H1 (cell line): ENCODE results near the gene CNOT6. TPM values are rescaled to one million over a fixed set of nuclear protein-coding genes. Genes with fewer than 3 reads are reported as not detected.
"Not testable (repeated sequence)": the region's sequence is repeated elsewhere in the genome, so short reads cannot be mapped to it uniquely, and the experiment has no call there.

Experiments
- CTCF ChIA-PET: fragments of 300-600 bp; sonication (Branson Sonifier 250); formaldehyde crosslinking; loops from one replicate; lab custom pipeline; 2021; ENCODE audit not compliant: partially characterized antibody; lab: Charles Lee
- POLR2A ChIA-PET: fragments of 300-600 bp; sonication (Branson Sonifier 250); formaldehyde crosslinking; loops from one replicate; lab custom pipeline; 2021; ENCODE audit warnings: inconsistent platforms; ENCODE audit not compliant: partially characterized antibody; lab: Charles Lee
- DNase-seq, 2 experiments: peaks; one replicate each; pipeline versions ENCODE4 v3.0.0 to v3.0.0-alpha.2; 2010 to 2022; ENCODE audit warnings: low spot score in 2 of 2, low read depth in 1 of 2, mixed read lengths in 1 of 2
- FAIRE-seq: peaks from 2 replicates; lab custom pipeline; 2011; peaks lifted over from hg19 to GRCh38; lab: Jason Lieb, UNC
- H2AFZ ChIP-seq: 2 replicates; pipeline ENCODE4 v1.8.1; 2012; ENCODE audit warnings: low read length, inconsistent platforms
- H2AK5ac ChIP-seq: 2 replicates; pipeline ENCODE4 v1.6.1; 2013; ENCODE audit warnings: low read depth, low read length
- H2BK120ac ChIP-seq: replicated peaks from 2 replicates; pipeline ENCODE3; 2013; ENCODE audit warnings: low read depth, low read length, inconsistent platforms
- H2BK12ac ChIP-seq: 2 replicates; pipeline ENCODE4 v1.6.1; 2013; ENCODE audit warnings: low read depth, low read length
- H2BK15ac ChIP-seq: 2 replicates; pipeline ENCODE4 v1.6.1; 2013; ENCODE audit warnings: low read length
- H2BK20ac ChIP-seq: 2 replicates; pipeline ENCODE4 v1.6.1; 2013; ENCODE audit warnings: low read length
- H2BK5ac ChIP-seq: 2 replicates; pipeline ENCODE4 v1.6.1; 2013; ENCODE audit warnings: low read depth, low read length
- H3K14ac ChIP-seq: 2 replicates; pipeline ENCODE4 v1.6.1; 2013; ENCODE audit warnings: inconsistent platforms; ENCODE audit not compliant: insufficient read length
- H3K18ac ChIP-seq: 2 replicates; pipeline ENCODE4 v1.6.1; 2013; ENCODE audit warnings: low read length; ENCODE audit errors: extremely low read depth
- H3K23ac ChIP-seq: 2 replicates; pipeline ENCODE4 v1.6.1; 2013; ENCODE audit warnings: inconsistent platforms; ENCODE audit not compliant: insufficient read length
- H3K23me2 ChIP-seq: 2 replicates; pipeline ENCODE4 v1.6.1; 2013; ENCODE audit warnings: low read depth, low read length
- H3K27ac ChIP-seq: 2 replicates; pipeline ENCODE4 v1.6.1; 2011; ENCODE audit warnings: low read depth, low read length, inconsistent platforms
- H3K27me3 ChIP-seq, 4 experiments: replicated peaks in 1 of 4; 1 replicate in 1 of 4; 2 replicates in 3 of 4; pipeline versions ENCODE4 v1.6.1 to v1.8.1; 2011 to 2013; ENCODE audit warnings: low read length in 3 of 4, mild to moderate bottlenecking in 3 of 4, inconsistent platforms in 2 of 4, mixed read lengths in 2 of 4, moderate library complexity in 1 of 4; ENCODE audit not compliant: control insufficient read depth in 3 of 4, insufficient read depth in 3 of 4; ENCODE audit errors: extremely low read depth in 1 of 4
- H3K36me3 ChIP-seq, 4 experiments: 2 replicates each; pipeline versions ENCODE4 v1.6.1 to v1.8.1; 2011 to 2013; ENCODE audit warnings: mild to moderate bottlenecking in 4 of 4, low read length in 3 of 4, moderate library complexity in 2 of 4, control low read depth in 1 of 4, inconsistent platforms in 1 of 4; ENCODE audit not compliant: insufficient read depth in 4 of 4, control insufficient read depth in 2 of 4
- H3K4ac ChIP-seq: replicated peaks from 2 replicates; pipeline ENCODE3; 2013; ENCODE audit warnings: low read length, low read depth, mixed read lengths, inconsistent platforms; ENCODE audit not compliant: insufficient read length
- H3K4me1 ChIP-seq, 4 experiments: replicated peaks in 1 of 4; 1 replicate in 1 of 4; 2 replicates in 3 of 4; pipeline versions ENCODE4 v1.6.1 to v1.8.1; 2011 to 2013; ENCODE audit warnings: low read length in 3 of 4, inconsistent platforms in 2 of 4, mixed read lengths in 1 of 4; ENCODE audit not compliant: insufficient read depth in 4 of 4, control insufficient read depth in 3 of 4
- H3K4me2 ChIP-seq, 2 experiments: 2 replicates each; pipeline versions ENCODE4 v1.6.1 to v1.8.1; 2011 to 2013; ENCODE audit warnings: low read depth in 2 of 2, low read length in 2 of 2, control low read depth in 1 of 2, inconsistent platforms in 1 of 2, mild to moderate bottlenecking in 1 of 2; ENCODE audit not compliant: insufficient read depth in 1 of 2
- H3K4me3 ChIP-seq, 4 experiments: fragments of 200-600, 300-600 bp in 1 of 4; sonication (generic), shearing (Covaris generic), sonication (Bioruptor Twin) in 1 of 4; 2 replicates each; pipeline versions ENCODE4 v1.5.1 to v1.8.1; 2011 to 2016; ENCODE audit warnings: low read length in 4 of 4, low read depth in 3 of 4, control low read depth in 2 of 4, inconsistent platforms in 2 of 4, mild to moderate bottlenecking in 2 of 4, mixed read lengths in 1 of 4, moderate library complexity in 1 of 4; ENCODE audit not compliant: insufficient read depth in 2 of 4; ENCODE audit errors: extremely low read depth in 1 of 4
- H3K56ac ChIP-seq: replicated peaks from 2 replicates; pipeline ENCODE3; 2013; ENCODE audit warnings: low read depth, mild to moderate bottlenecking, mixed read lengths, low read length, inconsistent platforms; ENCODE audit not compliant: insufficient read length
- H3K79me1 ChIP-seq: 2 replicates; pipeline ENCODE4 v1.6.1; 2013; ENCODE audit warnings: low read depth, low read length, control low read depth
- H3K79me2 ChIP-seq, 2 experiments: 2 replicates each; pipeline versions ENCODE4 v1.6.1 to v1.8.1; 2012 to 2013; ENCODE audit warnings: low read length in 2 of 2, mild to moderate bottlenecking in 2 of 2, inconsistent platforms in 1 of 2; ENCODE audit not compliant: insufficient read depth in 2 of 2, control insufficient read depth in 1 of 2
- H3K9ac ChIP-seq, 4 experiments: replicated peaks in 1 of 4; 1 replicate in 1 of 4; 2 replicates in 3 of 4; pipeline versions ENCODE4 v1.6.1 to v1.8.1; 2011 to 2013; ENCODE audit warnings: low read depth in 3 of 4, low read length in 3 of 4, control low read depth in 2 of 4, mild to moderate bottlenecking in 2 of 4, moderate library complexity in 2 of 4, inconsistent platforms in 1 of 4; ENCODE audit errors: extremely low read depth in 1 of 4
- H3K9me3 ChIP-seq, 2 experiments: 2 replicates each; pipeline versions ENCODE4 v1.6.1 to v1.8.1; 2012 to 2013; ENCODE audit warnings: mild to moderate bottlenecking in 2 of 2, moderate library complexity in 2 of 2, control low read depth in 1 of 2, inconsistent platforms in 1 of 2, low read depth in 1 of 2, low read length in 1 of 2, mixed read lengths in 1 of 2; ENCODE audit not compliant: insufficient read depth in 2 of 2
- H4K20me1 ChIP-seq, 2 experiments: replicated peaks in 1 of 2; 2 replicates each; pipeline versions ENCODE3 to v1.8.1; 2011 to 2013; ENCODE audit warnings: inconsistent platforms in 2 of 2, low read length in 2 of 2, mild to moderate bottlenecking in 1 of 2; ENCODE audit not compliant: insufficient read depth in 2 of 2, control insufficient read depth in 1 of 2
- H4K5ac ChIP-seq: 2 replicates; pipeline ENCODE4 v1.6.1; 2013; ENCODE audit warnings: low read length, low read depth, mixed read lengths, inconsistent platforms; ENCODE audit not compliant: insufficient read length
- H4K8ac ChIP-seq: 2 replicates; pipeline ENCODE4 v1.8.0; 2013; ENCODE audit warnings: mild to moderate bottlenecking, moderate library complexity, low read length, inconsistent platforms; ENCODE audit not compliant: insufficient read depth; ENCODE audit errors: extremely low read depth
- H4K91ac ChIP-seq: replicated peaks from 2 replicates; pipeline ENCODE3; 2013; ENCODE audit warnings: low read length, mixed read lengths, inconsistent platforms; ENCODE audit not compliant: insufficient read length
- WGBS, 2 experiments: shearing (Covaris generic) in 1 of 2; methylation state at CpG; one replicate each; pipeline versions ENCODE4 v1.1.6 to v1.1.7; 2013 to 2015; ENCODE audit warnings: low lambda C conversion rate in 2 of 2, mixed read lengths in 2 of 2, inconsistent platforms in 1 of 2, low coverage in 1 of 2, missing lambda C conversion rate in 1 of 2; ENCODE audit not compliant: insufficient replicate concordance in 2 of 2, insufficient coverage in 1 of 2, insufficient read length in 1 of 2; ENCODE audit errors: extremely low coverage in 1 of 2, missing lambda C conversion rate in 1 of 2; 5-methylcytosine and 5-hydroxymethylcytosine counted together
- polyA plus RNA-seq, 7 experiments: library from polyadenylated mRNA; depleted of rRNA in 3 of 7; stranded (reverse) in 5 of 7; unstranded in 2 of 7; fragments of >200 nt in 5 of 7; fragments of 200-250 nt in 2 of 7; gene quantifications; 1 replicate in 5 of 7; 2 replicates in 1 of 7; 4 replicates in 1 of 7; pipeline versions ENCODE4 v1.2.1 to v1.2.3, GENCODE V29; 2011 to 2013; ENCODE audit warnings: missing spikeins in 2 of 7, mixed read lengths in 2 of 7
- total RNA-seq: library from RNA; stranded (reverse); fragmentation: NEBNext Ultra II Directional; extraction: Animal tissue kit (Norgen Biotek cat#: 25700); gene quantifications from 2 replicates; pipeline ENCODE4 v1.2.1, GENCODE V29; 2021

The CNOT6 gene
- total and polyA plus RNA-seq, 2 of the 8 experiments (the other 6 are each of a cell fraction or from before 2014, with no cell fraction given), result 10.7 to 45.4 TPM

- not testable (repeated sequence) for H2BK12ac ChIP-seq
Observed at GRCh38 chr5:180459674-180460142, 34.5 kb upstream of the CNOT6 start.

More at GRCh38 chr5:180459674-180460142, 34.5 kb upstream of the CNOT6 start:
- POLR2A ChIA-PET, FAIRE-seq, H3K14ac ChIP-seq, H3K79me2 ChIP-seq, H2AFZ ChIP-seq, H2BK15ac ChIP-seq, H3K4me2 ChIP-seq, H3K79me1 ChIP-seq, H2BK120ac ChIP-seq, H2AK5ac ChIP-seq, H3K23me2 ChIP-seq, H3K4me3 ChIP-seq, H2BK5ac ChIP-seq, H3K9ac ChIP-seq, H3K27me3 ChIP-seq, H4K91ac ChIP-seq, H3K18ac ChIP-seq, H3K36me3 ChIP-seq, H3K4me1 ChIP-seq, H4K8ac ChIP-seq, H3K23ac ChIP-seq, H3K27ac ChIP-seq, H3K56ac ChIP-seq, H3K4ac ChIP-seq, DNase-seq, H4K20me1 ChIP-seq, H4K5ac ChIP-seq, H2BK20ac ChIP-seq: not testable (repeated sequence)
- peaks cover 18 to 44% of the 10 kb centered on the region in 2 experiments for H3K9me3 ChIP-seq
- WGBS, 2 experiments, result 94% methylated on average over 14 of the region's 14 CpGs; no CpG with 5 or more reads in 1 of the 2 experiments
- CTCF ChIA-PET, result interaction anchor here (1.5 to 5.8 kb wide), 4 partner anchors 11 to 258 kb away, joined by 3 to 33 read pairs (median 4); no protein-coding TSS in a partner anchor
